Left lung (tissue), 10 donors: ENCODE data around the gene PECR. TPM values are rescaled to one million over a fixed set of nuclear protein-coding genes. Genes with fewer than 3 reads are reported as not detected.

ENCODE experiments used
- ATAC-seq: fragments of 200-7000 bp; cut with Tn5 transposase; one replicate; pipeline ENCODE4 v1.9.1; 2020; ENCODE audit warnings: moderate library complexity
- DNase-seq, 4 donors: peaks; one replicate each; pipeline ENCODE4 v3.0.0-alpha.2; 2013 to 2020
- H3K27ac ChIP-seq, 2 donors: fragments of 200-600 bp; sonication (generic) in 1 of 2; one replicate each; pipeline versions ENCODE4 v1.5.0 to v1.8.0; 2020 to 2021
- H3K27me3 ChIP-seq, 2 donors: fragments of 200-600 bp; sonication (generic) in 1 of 2; one replicate each; pipeline versions ENCODE4 v1.5.0 to v1.8.0; 2020 to 2021
- H3K36me3 ChIP-seq, 2 donors: fragments of 200-600 bp; sonication (generic) in 1 of 2; one replicate each; pipeline versions ENCODE4 v1.5.0 to v1.8.0; 2020 to 2021
- H3K4me1 ChIP-seq, 2 donors: fragments of 200-600 bp; one replicate each; pipeline ENCODE4 v1.8.0; 2021
- H3K4me3 ChIP-seq, 2 donors: fragments of 200-600 bp; sonication (generic) in 1 of 2; one replicate each; pipeline versions ENCODE4 v1.5.0 to v1.8.0; 2020 to 2021; ENCODE audit warnings: mild to moderate bottlenecking in 1 of 2
- H3K9me3 ChIP-seq, 2 donors: fragments of 200-600 bp; sonication (generic) in 1 of 2; one replicate each; pipeline versions ENCODE4 v1.5.0 to v1.8.0; 2020 to 2021
- intact Hi-C, 2 donors: fragments of 100-400 bp; cut with DNase I; formaldehyde crosslinking; loops; one replicate each; pipeline versions ENCODE4 v1.11.2 to v1.14.2; 2022
- polyA plus RNA-seq, 6 donors: library from polyadenylated mRNA; unstranded; fragments of 120-200 nt; gene quantifications; one replicate each; pipeline ENCODE4 v1.2.1, GENCODE V29; 2013; ENCODE audit not compliant: insufficient read length in 6 of 6
- total RNA-seq, 2 donors: library from RNA; stranded (reverse); fragmentation: NEBNext Ultra II Directional; extraction: Animal tissue kit (Norgen Biotek cat#: 25700); gene quantifications; one replicate each; pipeline ENCODE4 v1.2.1, GENCODE V29; 2021
- TF ChIP-seq, protein P1 (sequence below), 2 donors: fragments of 200-600 bp; sonication (generic) in 1 of 2; IDR thresholded peaks; one replicate each; pipeline versions ENCODE4 v1.5.0 to v1.8.0; 2021; ENCODE audit warnings: antibody characterized with exemption in 2 of 2
- donor health status: DM: no; HTN: yes; CAD: no.
- donor health status: DM: no; HTN: no; CAD: no.

Gene PECR
- total and polyA plus RNA-seq, 8 donors: 9.8 to 17.3 (median 11.6) TPM

DNA sequence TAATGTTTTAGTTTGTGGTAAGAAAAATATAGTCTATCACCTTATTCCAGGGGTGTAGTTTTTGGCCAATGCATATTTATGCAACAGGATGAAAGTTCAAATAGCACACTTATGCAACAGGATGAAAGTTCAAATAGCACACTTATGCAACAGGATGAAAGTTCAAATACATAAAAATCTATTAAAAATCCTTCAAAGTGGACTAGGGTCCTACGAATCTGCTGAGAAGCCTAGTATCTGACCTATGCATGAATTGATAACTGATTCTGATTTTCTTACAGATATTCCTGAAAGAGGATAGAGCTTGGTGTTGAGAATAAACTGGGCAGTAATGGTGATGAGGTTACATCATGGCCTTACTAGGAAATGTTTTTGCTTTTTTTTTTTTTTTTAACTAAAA lies 2.8 kb downstream of the PECR start:
- H3K27ac ChIP-seq: peak overlapping the region in 1 of 2 donors; percentile 49
- H3K27me3 ChIP-seq: no peaks in the 10 kb centered on the region
- peaks cover 0 to 46% of the 10 kb centered on the region in 2 donors for H3K4me1 ChIP-seq
- H3K4me3 ChIP-seq: no peak overlapping the region
- H3K36me3 ChIP-seq: no peaks in the 10 kb centered on the region
- DNase-seq (no peak), ATAC-seq (no peak)
- intact Hi-C loops: no loop called here
- TF ChIP-seq, protein P1, sequence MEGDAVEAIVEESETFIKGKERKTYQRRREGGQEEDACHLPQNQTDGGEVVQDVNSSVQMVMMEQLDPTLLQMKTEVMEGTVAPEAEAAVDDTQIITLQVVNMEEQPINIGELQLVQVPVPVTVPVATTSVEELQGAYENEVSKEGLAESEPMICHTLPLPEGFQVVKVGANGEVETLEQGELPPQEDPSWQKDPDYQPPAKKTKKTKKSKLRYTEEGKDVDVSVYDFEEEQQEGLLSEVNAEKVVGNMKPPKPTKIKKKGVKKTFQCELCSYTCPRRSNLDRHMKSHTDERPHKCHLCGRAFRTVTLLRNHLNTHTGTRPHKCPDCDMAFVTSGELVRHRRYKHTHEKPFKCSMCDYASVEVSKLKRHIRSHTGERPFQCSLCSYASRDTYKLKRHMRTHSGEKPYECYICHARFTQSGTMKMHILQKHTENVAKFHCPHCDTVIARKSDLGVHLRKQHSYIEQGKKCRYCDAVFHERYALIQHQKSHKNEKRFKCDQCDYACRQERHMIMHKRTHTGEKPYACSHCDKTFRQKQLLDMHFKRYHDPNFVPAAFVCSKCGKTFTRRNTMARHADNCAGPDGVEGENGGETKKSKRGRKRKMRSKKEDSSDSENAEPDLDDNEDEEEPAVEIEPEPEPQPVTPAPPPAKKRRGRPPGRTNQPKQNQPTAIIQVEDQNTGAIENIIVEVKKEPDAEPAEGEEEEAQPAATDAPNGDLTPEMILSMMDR (IDR thresholded peaks at IDR 0.05): no peak
- H3K9me3 ChIP-seq: no peaks in the 10 kb centered on the region

DNA sequence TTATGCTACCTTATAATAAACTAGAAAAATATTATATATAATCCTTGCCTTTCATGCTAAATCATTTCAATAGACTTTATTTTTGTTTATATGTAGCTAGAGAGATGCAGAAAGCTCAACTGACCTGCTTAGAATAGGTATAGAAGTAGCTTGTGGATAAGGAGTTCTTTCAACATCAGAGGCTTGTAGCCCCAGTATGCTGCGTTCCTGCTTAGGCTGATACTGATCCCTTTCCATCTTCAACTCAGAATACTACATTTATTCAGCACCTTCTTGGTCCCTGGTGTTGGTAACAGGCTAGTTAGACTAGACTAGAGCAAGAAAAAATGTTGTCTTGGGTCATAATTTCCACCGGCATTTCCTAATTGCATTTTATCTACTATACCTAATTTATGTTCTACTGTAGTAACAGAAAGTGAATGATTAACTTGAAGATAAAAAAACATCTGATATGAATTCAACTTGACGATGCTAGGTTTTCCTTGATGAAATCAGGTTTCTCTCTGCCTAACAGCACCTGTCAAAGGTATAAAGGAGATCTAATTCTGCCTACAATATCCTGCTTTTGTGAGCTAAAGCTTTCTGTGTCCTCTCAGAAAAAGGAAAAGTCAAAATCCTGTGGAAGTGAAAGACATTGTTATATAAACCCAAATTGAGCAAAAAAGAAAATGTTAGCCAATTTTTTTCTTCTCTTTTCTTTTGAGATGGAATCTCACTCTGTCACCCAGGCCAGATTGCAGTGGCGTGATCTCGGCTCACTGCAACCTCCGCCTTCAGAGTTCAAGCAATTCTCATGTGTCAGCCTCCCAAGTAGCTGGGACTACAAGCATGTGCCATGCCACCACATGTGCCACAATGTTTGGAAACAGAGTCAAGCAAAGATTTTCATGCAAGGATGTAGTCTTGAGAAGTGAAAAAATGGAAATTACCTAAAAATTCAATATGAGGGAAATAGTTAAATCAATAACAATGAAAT lies 5.8 kb downstream of the PECR start:
- Histone ChIP-seq H3K9me3 (no peaks in the 10 kb centered on the region), H3K4me1 (peaks cover 3 to 23% of the 10 kb centered on the region in 2 donors), H3K4me3 (no peak overlapping the region), H3K27ac (no peak overlapping the region), H3K36me3 (no peaks in the 10 kb centered on the region), H3K27me3 (no peaks in the 10 kb centered on the region)
- intact Hi-C loops: no loop called here
- TF ChIP-seq, protein P1 (IDR thresholded peaks at IDR 0.05): no peak
- DNase-seq (no peak), ATAC-seq (peak; percentile 43)

DNA sequence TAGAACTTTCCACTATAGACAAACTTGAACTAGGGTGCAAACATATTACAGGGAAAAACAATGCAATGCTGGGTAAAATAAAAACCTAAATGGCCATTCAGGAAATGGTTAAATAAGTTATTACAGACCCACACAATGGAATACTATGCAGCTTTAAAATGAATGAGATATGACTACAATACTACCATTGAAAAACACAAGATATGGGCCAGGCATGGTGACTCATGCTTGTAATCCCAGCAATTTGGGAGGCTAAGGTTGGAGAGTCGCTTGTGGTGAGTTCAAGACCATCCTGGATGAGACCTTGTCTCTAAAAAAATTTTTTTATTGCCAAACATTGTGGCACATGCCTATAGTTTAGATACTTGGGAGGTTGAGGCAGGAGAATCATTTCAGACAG lies 6.8 kb downstream of the PECR start:
- Histone ChIP-seq H3K9me3 (no peaks in the 10 kb centered on the region), H3K27ac (no peak overlapping the region), H3K4me1 (peaks cover 3 to 18% of the 10 kb centered on the region in 2 donors), H3K36me3 (no peaks in the 10 kb centered on the region), H3K4me3 (no peak overlapping the region), H3K27me3 (no peaks in the 10 kb centered on the region)
- DNase-seq (no peak), ATAC-seq (no peak)
- TF ChIP-seq, protein P1 (IDR thresholded peaks at IDR 0.05): no peak
- intact Hi-C loops: no loop called here

DNA sequence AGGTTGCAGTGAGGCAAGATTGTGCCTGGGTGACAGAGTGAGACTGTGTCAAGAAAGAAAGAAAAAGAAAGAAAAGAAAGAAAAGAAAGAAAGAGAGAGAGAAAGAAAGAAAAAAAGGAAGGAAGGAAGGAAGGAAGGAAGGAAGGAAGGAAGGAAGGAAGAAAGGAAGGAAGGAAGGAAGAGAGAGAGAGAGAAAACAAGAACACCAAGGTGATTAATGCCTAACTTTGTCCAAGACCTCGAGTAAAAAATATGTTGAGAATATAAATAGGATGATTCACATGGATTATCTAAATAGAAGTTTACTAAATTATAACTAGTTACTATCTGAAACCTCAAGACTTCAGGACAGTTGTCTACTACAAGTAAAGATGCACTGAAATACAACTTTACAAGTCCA lies 7.2 kb downstream of the PECR start:
- no peaks in the 10 kb centered on the region for H3K9me3 ChIP-seq
- no peak for DNase-seq
- intact Hi-C loops: no loop called here
- H3K27ac ChIP-seq: no peak overlapping the region
- H3K27me3 ChIP-seq: no peaks in the 10 kb centered on the region
- H3K36me3 ChIP-seq: no peaks in the 10 kb centered on the region
- TF ChIP-seq, protein P1 (IDR thresholded peaks at IDR 0.05): no peak
- no peak overlapping the region for H3K4me3 ChIP-seq
- no peak for ATAC-seq
- H3K4me1 ChIP-seq: peaks cover 3 to 15% of the 10 kb centered on the region in 2 donors

DNA sequence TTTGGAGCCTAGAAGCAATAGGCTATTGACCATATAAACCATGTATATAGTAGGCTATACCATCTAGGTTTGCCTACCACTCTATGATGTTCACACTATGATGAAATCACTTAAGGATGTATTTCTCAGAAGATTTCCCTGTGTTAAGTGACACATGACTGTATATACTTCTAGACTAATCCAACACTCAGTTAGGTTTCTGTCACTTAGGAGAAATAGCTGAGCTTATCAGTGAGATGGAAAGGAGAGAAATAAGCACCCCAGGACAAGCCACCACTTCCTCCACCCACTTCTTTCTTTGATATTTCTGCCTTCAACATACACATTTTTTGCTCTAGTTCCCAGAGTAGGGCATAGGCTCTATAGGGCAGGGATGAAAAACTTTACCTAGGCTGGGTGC lies 7.8 kb downstream of the PECR start:
- DNase-seq: no peak
- ATAC-seq: no peak
- H3K27ac ChIP-seq: no peak overlapping the region
- H3K27me3 ChIP-seq: no peaks in the 10 kb centered on the region
- H3K4me3 ChIP-seq: no peak overlapping the region
- no peaks in the 10 kb centered on the region for H3K9me3 ChIP-seq
- peaks cover 3 to 9% of the 10 kb centered on the region in 2 donors for H3K4me1 ChIP-seq
- TF ChIP-seq, protein P1 (IDR thresholded peaks at IDR 0.05): no peak
- H3K36me3 ChIP-seq: no peaks in the 10 kb centered on the region
- intact Hi-C loops: no loop called here
